DMS79 treated with DMSO at 0.1 percent for 48 hours (cell line): Measurements from ENCODE around the gene LMOD1.
"Not testable (repeated sequence)": the region's sequence is repeated elsewhere in the genome, so short reads cannot be mapped to it uniquely, and the experiment has no call there.

Experiments
- DNase-seq: peaks from one replicate; lab custom pipeline; 2025; lab: John Stamatoyannopoulos, UW

Gene LMOD1

GRCh38 chr1:201859424-201859823 lies 86.9 kb downstream of the LMOD1 start:
- no peak for DNase-seq

DNA sequence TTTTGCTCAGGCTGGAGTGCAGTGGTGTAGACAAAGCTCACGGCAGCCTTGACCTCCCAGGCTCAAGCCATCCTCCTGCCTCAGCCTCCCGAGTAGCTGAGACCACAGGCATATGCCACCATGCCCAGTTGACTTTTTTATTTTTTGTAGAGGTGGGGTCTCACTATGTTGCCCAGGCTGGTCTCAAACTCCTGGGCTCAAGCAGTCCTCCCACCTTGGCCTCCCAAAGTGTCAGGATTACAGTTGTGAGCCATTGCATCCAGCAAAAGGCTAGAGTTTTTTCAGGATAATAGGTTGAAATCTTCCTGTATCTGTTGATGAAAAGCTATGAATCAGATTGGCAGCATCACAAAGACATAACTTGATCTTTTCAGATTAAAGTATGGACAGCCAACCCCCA lies 89.6 kb downstream of the LMOD1 start:
- not testable (repeated sequence) for DNase-seq

- no peak for DNase-seq
Measured at GRCh38 chr1:201851949-201852348, 94.4 kb downstream of the LMOD1 start.

DNA sequence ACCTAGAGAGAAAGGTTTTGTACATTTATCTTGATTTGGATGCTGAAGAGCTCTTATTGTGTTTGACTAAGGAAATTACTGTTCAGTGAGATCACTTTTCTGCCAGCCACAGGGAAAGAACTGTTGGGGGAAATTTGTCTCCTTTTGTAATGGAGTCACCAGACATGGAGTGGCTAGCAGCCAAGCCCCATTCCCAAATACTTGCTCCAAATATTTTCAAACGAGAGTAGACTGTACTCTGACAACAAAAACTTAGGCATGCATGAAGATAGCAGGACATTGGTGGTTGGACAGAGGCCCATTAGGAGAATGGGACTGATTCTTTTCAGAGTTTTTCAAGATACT lies 96.3 kb downstream of the LMOD1 start:
- DNase-seq, result peak; percentile 5

- no peak for DNase-seq
Measured at GRCh38 chr1:201849372-201850052, 96.8 kb downstream of the LMOD1 start.

- no peak for DNase-seq
Measured at GRCh38 chr1:201848230-201848629, 98.1 kb downstream of the LMOD1 start.

DNA sequence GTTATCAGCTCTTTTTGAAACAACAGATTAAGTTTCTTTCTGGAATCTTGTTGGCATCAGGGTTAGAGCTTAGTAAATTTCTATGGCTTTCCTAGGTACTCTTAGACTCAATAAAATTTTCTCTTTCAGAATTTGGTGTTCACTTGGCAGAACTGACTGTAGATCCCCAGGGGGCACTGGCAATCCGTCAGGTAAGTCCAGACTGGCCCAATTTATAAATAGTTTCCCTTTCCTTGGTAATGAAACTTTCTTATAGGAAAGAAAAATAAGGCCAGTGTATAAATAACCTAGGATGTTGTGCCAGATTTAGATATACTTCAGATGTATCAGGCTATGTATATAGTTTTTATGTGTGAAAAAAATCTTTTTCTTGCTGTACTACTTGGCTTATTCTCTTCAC lies 99.2 kb downstream of the LMOD1 start:
- no peak for DNase-seq
